Mesenchymal stem cell (in vitro differentiated cells and primary cell): ENCODE data around the gene RPS6KA2.

Source experiments
- DNase-seq: peaks from one replicate; pipeline ENCODE4 v3.0.0-alpha.2; 2013
- H2AFZ ChIP-seq: one replicate; pipeline ENCODE4 v1.6.1; 2013; ENCODE audit warnings: low read depth, mild to moderate bottlenecking, control low read depth, inconsistent platforms, low read length, moderate library complexity
- H2AK5ac ChIP-seq: 2 replicates; pipeline ENCODE4 v1.6.1; 2013; ENCODE audit warnings: low read length, moderate library complexity, mild to moderate bottlenecking, inconsistent platforms; ENCODE audit not compliant: severe bottlenecking
- H2BK120ac ChIP-seq: one replicate; pipeline ENCODE4 v1.6.1; 2013; ENCODE audit warnings: low read depth, mild to moderate bottlenecking, inconsistent platforms, low read length, moderate library complexity
- H2BK12ac ChIP-seq, 2 experiments: one replicate each; pipeline ENCODE4 v1.6.1; 2013; ENCODE audit warnings: inconsistent platforms in 2 of 2, low read length in 2 of 2, mild to moderate bottlenecking in 2 of 2, moderate library complexity in 2 of 2, control low read depth in 1 of 2
- H2BK15ac ChIP-seq: one replicate; pipeline ENCODE4 v1.6.1; 2013; ENCODE audit warnings: mild to moderate bottlenecking, low read depth, inconsistent platforms; ENCODE audit not compliant: poor library complexity, severe bottlenecking
- H2BK5ac ChIP-seq: 2 replicates; pipeline ENCODE4 v1.6.1; 2013; ENCODE audit warnings: low read depth, mild to moderate bottlenecking, low read length, control low read depth, inconsistent platforms; ENCODE audit not compliant: poor library complexity, severe bottlenecking
- H3K14ac ChIP-seq, 2 experiments: one replicate each; pipeline ENCODE4 v1.6.1; 2013; ENCODE audit warnings: inconsistent platforms in 2 of 2, low read length in 2 of 2, control low read depth in 1 of 2, mild to moderate bottlenecking in 1 of 2, moderate library complexity in 1 of 2
- H3K18ac ChIP-seq, 2 experiments: one replicate each; pipeline ENCODE4 v1.6.1; 2013; ENCODE audit warnings: inconsistent platforms in 2 of 2, low read length in 2 of 2, control low read depth in 1 of 2, low read depth in 1 of 2, mild to moderate bottlenecking in 1 of 2
- H3K23ac ChIP-seq, 2 experiments: one replicate each; pipeline ENCODE4 v1.6.1; 2013; ENCODE audit warnings: inconsistent platforms in 2 of 2, low read length in 2 of 2, mild to moderate bottlenecking in 2 of 2, moderate library complexity in 2 of 2, control low read depth in 1 of 2
- H3K27ac ChIP-seq: 2 replicates; pipeline ENCODE4 v1.5.1; 2013; ENCODE audit warnings: mild to moderate bottlenecking, moderate library complexity, low read length, control low read depth, inconsistent platforms; ENCODE audit not compliant: poor library complexity, severe bottlenecking
- H3K27me3 ChIP-seq, 2 experiments: 2 replicates each; pipeline versions ENCODE4 v1.6.1 to v1.7.0; 2013; ENCODE audit warnings: low read length in 2 of 2, mild to moderate bottlenecking in 2 of 2, moderate library complexity in 2 of 2, control low read depth in 1 of 2, inconsistent platforms in 1 of 2; ENCODE audit not compliant: control insufficient read depth in 1 of 2, insufficient read depth in 1 of 2
- H3K36me3 ChIP-seq, 2 experiments: 2 replicates each; pipeline versions ENCODE4 v1.6.1 to v1.7.0; 2013; ENCODE audit warnings: low read length in 2 of 2, control low read depth in 1 of 2, inconsistent platforms in 1 of 2, low read depth in 1 of 2, mild to moderate bottlenecking in 1 of 2; ENCODE audit not compliant: insufficient read depth in 2 of 2, control insufficient read depth in 1 of 2
- H3K4ac ChIP-seq, 2 experiments: one replicate each; pipeline ENCODE4 v1.6.1; 2013; ENCODE audit warnings: inconsistent platforms in 2 of 2, low read length in 2 of 2, mild to moderate bottlenecking in 2 of 2, moderate library complexity in 2 of 2, control low read depth in 1 of 2, low read depth in 1 of 2
- H3K4me1 ChIP-seq: 2 replicates; pipeline ENCODE4 v1.6.1; 2013; ENCODE audit warnings: low read depth, low read length, control low read depth; ENCODE audit not compliant: control insufficient read depth, insufficient read depth
- H3K4me2 ChIP-seq: 2 replicates; pipeline ENCODE4 v1.6.1; 2013; ENCODE audit warnings: low read length, mild to moderate bottlenecking, inconsistent platforms; ENCODE audit not compliant: poor library complexity, severe bottlenecking
- H3K4me3 ChIP-seq, 2 experiments: 2 replicates each; pipeline versions ENCODE4 v1.5.1 to v1.7.0; 2013; ENCODE audit warnings: low read length in 2 of 2, mild to moderate bottlenecking in 2 of 2, control low read depth in 1 of 2, low read depth in 1 of 2; ENCODE audit not compliant: insufficient read depth in 1 of 2
- H3K79me1 ChIP-seq: replicated peaks from 2 replicates; pipeline ENCODE4 v1.6.1; 2013; ENCODE audit warnings: mild to moderate bottlenecking, control low read depth, low read length, inconsistent platforms; ENCODE audit not compliant: poor library complexity, severe bottlenecking
- H3K9ac ChIP-seq: 2 replicates; pipeline ENCODE4 v1.7.0; 2013; ENCODE audit warnings: mild to moderate bottlenecking, low read length, moderate library complexity
- H3K9me3 ChIP-seq: 2 replicates; pipeline ENCODE4 v1.7.0; 2013; ENCODE audit warnings: mild to moderate bottlenecking, low read length; ENCODE audit not compliant: control insufficient read depth
- H4K8ac ChIP-seq: one replicate; pipeline ENCODE4 v1.6.1; 2013; ENCODE audit warnings: inconsistent platforms, mild to moderate bottlenecking, low read length, moderate library complexity
- H4K91ac ChIP-seq: one replicate; pipeline ENCODE4 v1.6.1; 2013; ENCODE audit warnings: mild to moderate bottlenecking, low read length, inconsistent platforms
- WGBS: methylation state at CpG from one replicate; pipeline ENCODE4 v1.1.7; 2013; ENCODE audit warnings: mixed read lengths; 5-methylcytosine and 5-hydroxymethylcytosine counted together

RPS6KA2 gene

DNA sequence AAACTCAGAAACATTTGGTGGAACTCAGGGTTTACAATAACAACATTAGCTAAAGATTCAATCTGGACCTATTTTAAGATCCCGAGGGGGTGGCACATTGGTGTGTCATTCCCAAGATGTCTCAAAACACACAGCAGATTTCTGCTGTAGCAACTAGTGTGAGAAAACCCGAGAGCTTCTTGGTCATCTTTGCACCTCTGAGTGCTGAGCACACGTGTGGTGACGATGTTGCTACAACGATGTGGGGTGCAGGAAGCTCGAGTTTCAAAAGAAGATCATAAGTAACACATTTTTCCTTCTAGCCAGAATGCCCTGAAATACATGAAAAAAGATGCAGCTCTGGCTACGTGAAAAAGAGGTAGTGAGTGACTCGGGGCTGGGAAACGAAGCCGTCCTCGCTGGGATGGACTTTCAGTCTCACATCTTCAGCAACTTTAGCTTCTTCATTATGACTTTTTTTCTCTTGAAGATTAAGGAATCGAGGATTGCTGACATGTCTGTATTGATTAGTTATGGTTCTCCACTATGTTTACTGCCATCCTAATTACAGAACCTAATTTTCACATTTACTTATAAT is 42.1 kb downstream of the RPS6KA2 start:
- Histone ChIP-seq H2AK5ac (no peak overlapping the region), H3K79me1 (peaks cover 1% of the 10 kb centered on the region), H3K4ac (no peak overlapping the region), H3K9me3 (no peaks in the 10 kb centered on the region), H3K9ac (no peak overlapping the region), H3K4me2 (no peak overlapping the region), H3K27ac (no peak overlapping the region), H3K27me3 (no peaks in the 10 kb centered on the region), H3K23ac (no peak overlapping the region), H2AFZ (no peak overlapping the region), H2BK120ac (no peak overlapping the region), H4K8ac (no peak overlapping the region), H2BK12ac (no peak overlapping the region), H2BK5ac (no peak overlapping the region), H3K4me1 (peaks cover 18% of the 10 kb centered on the region), H3K4me3 (no peak overlapping the region), H3K36me3 (no peaks in the 10 kb centered on the region), H3K18ac (no peak overlapping the region), H2BK15ac (no peak overlapping the region), H3K14ac (no peak overlapping the region), H4K91ac (no peak overlapping the region)
- 94% methylated on average over 11 of the region's 12 CpGs for whole genome bisulfite sequencing
- DNase-seq = no peak

DNA sequence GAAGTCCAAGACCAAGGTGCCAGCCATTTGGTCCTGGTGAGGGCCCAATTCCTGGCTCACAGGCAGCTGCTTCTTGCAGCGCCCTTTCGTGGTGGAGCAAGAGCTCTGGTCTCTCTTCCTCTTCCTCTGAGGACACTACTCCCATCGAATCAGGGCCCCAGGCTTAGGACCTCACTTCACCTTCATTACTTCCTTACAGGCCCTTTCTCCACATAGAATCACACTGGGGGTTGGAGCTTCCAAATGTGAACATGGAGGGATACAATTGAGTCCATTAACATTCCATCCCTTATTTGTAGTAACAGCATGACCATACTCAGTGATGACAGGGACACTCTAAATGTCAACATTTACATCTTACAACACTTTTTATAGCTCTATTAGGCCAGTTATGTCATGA is 42.9 kb downstream of the RPS6KA2 start:
- Histone ChIP-seq H3K14ac (no peak overlapping the region), H3K4me3 (no peak overlapping the region), H3K4ac (no peak overlapping the region), H3K4me1 (peaks cover 16% of the 10 kb centered on the region), H2BK5ac (no peak overlapping the region), H3K27ac (no peak overlapping the region), H2AFZ (no peak overlapping the region), H2BK12ac (no peak overlapping the region), H3K9ac (no peak overlapping the region), H2BK120ac (no peak overlapping the region), H3K4me2 (no peak overlapping the region), H3K23ac (no peak overlapping the region), H2AK5ac (no peak overlapping the region), H3K27me3 (no peaks in the 10 kb centered on the region), H2BK15ac (no peak overlapping the region), H3K9me3 (no peaks in the 10 kb centered on the region), H3K18ac (no peak overlapping the region), H4K91ac (no peak overlapping the region), H3K79me1 (peaks cover 1% of the 10 kb centered on the region), H4K8ac (no peak overlapping the region), H3K36me3 (no peaks in the 10 kb centered on the region)
- 100% methylated on average over 2 of the region's 3 CpGs for WGBS
- DNase-seq = no peak

DNA sequence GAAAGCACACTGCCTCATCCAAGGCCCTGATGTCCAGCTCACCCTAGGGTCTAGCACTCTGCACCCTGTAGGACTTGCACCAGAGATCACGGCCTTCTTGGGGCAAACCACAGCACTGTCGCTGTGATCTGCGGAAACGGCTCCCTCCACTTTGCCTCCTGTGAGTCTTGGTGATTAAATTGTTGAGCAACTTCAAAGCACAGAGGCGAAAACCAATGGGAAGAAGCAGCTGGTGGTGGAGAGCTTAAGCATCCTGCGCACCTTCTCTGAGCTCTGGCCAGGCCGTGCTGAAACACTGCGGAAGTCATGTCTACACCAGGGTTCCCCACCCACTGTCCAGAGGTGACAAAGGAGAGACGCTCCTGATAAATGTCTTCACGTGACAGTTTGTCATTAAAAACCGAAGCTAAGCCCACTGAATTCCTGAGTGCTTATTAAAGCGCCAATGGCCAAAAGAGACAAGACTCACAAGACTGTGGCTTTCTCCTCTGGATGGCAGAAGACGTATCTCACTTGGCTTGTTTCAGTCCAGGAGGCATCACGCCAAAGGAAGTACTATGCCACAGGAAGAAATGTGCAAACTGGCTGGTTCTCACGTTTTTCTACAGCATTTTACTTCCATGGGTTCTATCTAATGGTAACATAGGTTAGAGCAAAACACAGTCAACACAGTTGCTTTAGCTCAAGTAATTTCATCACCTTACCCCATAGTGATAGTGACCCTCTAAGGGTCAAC is 43.7 kb downstream of the RPS6KA2 start:
- H2BK15ac ChIP-seq = no peak overlapping the region
- H2BK5ac ChIP-seq = no peak overlapping the region
- no peak overlapping the region for H2AK5ac ChIP-seq
- no peak for DNase-seq
- no peak overlapping the region for H2BK120ac ChIP-seq
- no peak overlapping the region for H3K23ac ChIP-seq
- H3K18ac ChIP-seq = no peak overlapping the region
- no peak overlapping the region for H3K4me2 ChIP-seq
- peaks cover 1% of the 10 kb centered on the region for H3K79me1 ChIP-seq
- H3K9ac ChIP-seq = no peak overlapping the region
- peaks cover 11% of the 10 kb centered on the region for H3K4me1 ChIP-seq
- H3K9me3 ChIP-seq = no peaks in the 10 kb centered on the region
- peak overlapping the region in 1 of 2 experiments; percentile 85 for H2BK12ac ChIP-seq
- 95% methylated on average over 15 of the region's 15 CpGs for WGBS
- no peak overlapping the region for H4K8ac ChIP-seq
- H3K36me3 ChIP-seq = no peaks in the 10 kb centered on the region
- no peak overlapping the region for H2AFZ ChIP-seq
- no peaks in the 10 kb centered on the region for H3K27me3 ChIP-seq
- no peak overlapping the region for H3K14ac ChIP-seq
- no peak overlapping the region for H3K4ac ChIP-seq
- no peak overlapping the region for H4K91ac ChIP-seq
- H3K4me3 ChIP-seq = no peak overlapping the region
- H3K27ac ChIP-seq = no peak overlapping the region

DNA sequence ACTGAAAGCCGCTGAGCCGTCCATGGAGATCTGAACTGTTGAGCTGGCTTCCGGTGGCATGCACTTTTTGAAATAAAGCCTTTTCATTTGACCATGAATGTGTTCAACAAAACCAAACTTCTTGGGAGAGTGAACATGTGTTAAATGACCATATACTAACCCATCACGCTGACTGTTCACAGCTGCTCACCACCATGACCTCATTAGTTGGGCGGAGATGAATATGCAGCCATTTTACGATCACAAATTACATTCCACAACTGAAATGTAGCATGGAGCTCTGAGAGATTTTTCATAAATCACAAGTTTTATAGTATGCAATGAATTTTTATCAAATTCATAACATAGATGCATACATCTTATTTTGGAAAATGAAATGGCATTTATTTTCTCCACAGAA is 44.8 kb downstream of the RPS6KA2 start:
- Histone ChIP-seq H4K8ac (no peak overlapping the region), H3K14ac (no peak overlapping the region), H3K9me3 (no peaks in the 10 kb centered on the region), H2AK5ac (no peak overlapping the region), H2BK120ac (no peak overlapping the region), H3K4me2 (no peak overlapping the region), H4K91ac (no peak overlapping the region), H2BK15ac (no peak overlapping the region), H2BK12ac (no peak overlapping the region), H3K23ac (no peak overlapping the region), H3K27me3 (no peaks in the 10 kb centered on the region), H3K4me1 (peaks cover 9% of the 10 kb centered on the region), H3K36me3 (no peaks in the 10 kb centered on the region), H3K79me1 (peaks cover 1% of the 10 kb centered on the region), H3K4ac (no peak overlapping the region), H3K9ac (no peak overlapping the region), H3K4me3 (no peak overlapping the region), H2AFZ (no peak overlapping the region), H3K27ac (no peak overlapping the region), H2BK5ac (no peak overlapping the region), H3K18ac (no peak overlapping the region)
- WGBS = 92% methylated on average over 4 of the region's 6 CpGs
- DNase-seq = no peak
